HG03025 (cell line): ENCODE measurements around the gene OPN3.

Experiments
- ATAC-seq: cut with Tn5 transposase; IDR thresholded peaks from one replicate; pipeline ENCODE4 v1.9.1; 2021; ENCODE audit warnings: mild to moderate bottlenecking, moderate library complexity; ENCODE audit not compliant: unreplicated experiment, low FRiP score

The OPN3 gene

DNA sequence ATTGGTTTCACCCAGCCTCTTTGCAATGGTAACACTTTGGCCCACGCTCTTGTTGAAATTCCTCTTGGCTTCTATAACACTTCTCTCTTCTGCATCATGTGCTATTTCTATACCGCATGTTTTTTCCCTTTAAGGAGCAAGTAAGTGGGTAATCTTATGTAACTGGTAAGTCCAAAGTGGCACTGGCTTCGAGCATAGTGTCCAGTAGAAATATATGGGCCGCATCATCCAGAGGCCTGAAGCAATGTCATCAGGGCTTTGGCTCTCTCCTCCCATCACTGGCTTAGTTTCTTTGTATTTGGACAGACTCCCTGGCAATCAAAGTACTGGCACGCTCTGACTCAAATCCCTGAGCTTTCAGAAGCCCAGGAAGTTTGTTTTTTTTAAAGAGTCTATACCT, 17.5 kb downstream of the OPN3 start:
- ATAC-seq: no peak

DNA sequence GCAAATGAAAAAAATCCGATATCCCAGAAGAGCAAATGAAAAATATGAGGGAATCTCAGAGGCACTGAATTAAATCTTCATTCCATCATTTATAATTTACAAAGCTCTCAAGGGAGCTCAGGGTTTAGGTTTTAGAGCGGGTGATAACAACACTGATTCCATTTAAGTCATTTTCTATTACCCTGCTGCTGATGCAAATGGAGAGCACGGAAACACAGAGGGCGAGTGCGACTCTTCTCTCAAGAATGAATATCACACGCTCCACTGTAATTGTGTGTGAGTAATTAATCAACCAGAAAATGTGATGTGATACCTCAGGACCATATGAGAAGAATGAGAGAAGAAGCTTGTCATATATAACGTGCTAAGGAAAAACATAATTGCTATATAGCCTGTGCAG, 22.7 kb downstream of the OPN3 start:
- no peak for ATAC-seq

DNA sequence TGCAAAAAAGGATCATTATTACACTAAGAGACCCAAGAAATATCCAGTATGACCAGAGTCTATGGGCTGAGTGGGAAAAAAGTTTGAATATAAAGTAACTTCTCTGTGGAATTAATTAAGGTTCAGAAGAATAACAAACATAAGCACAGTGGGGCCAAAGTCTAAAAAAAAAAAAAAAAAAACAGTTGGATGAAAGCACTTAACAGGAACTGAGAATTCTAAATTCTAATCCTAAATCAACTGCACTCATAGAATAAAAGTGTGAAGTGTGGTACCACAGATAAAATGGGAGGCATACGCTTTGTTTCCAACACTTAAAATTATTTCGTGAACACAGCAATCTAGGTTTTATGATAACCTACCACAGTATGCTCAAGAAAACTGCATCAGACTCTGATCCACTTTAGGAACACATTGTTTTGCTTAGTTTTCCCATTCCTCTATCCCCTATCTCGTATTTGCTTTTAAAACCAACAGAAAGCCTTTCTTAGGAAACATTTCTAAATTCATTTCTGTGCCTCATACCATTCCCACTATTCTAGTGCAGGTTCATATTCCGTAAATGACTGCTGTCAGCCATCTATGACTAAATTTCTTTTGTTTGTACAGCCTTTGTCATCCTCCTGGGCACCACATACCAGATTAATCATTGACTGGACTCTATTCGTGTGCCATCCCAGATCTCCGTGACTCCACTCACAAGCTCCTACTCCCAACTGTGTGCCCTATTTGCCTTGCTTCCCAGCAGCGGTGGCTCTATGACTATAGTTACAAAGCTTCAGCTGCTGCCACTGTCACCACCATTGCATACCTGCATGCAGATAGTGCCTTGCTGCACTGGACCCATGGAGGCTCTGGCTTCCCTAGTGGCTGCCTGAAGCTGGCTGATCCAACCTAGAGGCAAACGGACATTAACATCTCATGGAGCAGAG, 24.9 kb downstream of the OPN3 start:
- ATAC-seq: no peak

DNA sequence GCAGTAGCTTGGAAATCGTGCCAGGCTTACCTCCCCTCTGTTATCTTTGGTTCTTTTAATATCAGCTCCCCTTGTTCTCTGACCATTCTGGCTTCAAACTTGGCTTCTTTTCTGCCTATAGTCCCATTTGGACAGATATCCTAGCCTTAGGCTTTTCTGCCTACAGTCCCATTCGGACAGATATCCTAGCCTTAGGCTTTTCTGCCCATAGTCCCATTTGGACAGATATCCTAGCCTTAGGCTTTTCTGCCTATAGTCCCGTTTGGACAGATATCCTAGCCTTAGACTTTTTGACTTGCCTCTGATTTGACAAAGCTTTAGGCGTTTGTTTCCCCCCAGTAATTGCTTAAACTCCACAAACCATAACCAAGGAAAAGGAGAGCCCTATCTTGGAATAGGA, 25.6 kb downstream of the OPN3 start:
- ATAC-seq: no peak

DNA sequence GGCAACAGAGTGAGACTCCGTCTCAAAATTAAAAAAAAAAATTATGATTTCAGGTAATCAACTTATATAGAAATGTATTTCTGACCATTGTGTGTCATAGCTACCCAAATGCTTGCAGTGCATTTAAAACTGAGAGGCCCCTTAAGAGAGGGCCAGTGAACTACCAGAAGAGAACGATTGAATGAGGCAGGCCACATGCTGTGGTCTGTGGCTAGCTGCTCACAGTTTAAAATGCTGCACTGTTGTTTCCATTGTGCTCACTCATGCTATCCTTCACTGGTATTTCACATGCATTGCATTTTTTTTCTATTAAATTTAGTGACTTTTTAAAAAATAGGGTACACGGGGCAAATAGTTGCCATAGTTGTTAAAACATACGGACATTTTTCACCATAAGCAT, 26.0 kb downstream of the OPN3 start:
- ATAC-seq: no peak

DNA sequence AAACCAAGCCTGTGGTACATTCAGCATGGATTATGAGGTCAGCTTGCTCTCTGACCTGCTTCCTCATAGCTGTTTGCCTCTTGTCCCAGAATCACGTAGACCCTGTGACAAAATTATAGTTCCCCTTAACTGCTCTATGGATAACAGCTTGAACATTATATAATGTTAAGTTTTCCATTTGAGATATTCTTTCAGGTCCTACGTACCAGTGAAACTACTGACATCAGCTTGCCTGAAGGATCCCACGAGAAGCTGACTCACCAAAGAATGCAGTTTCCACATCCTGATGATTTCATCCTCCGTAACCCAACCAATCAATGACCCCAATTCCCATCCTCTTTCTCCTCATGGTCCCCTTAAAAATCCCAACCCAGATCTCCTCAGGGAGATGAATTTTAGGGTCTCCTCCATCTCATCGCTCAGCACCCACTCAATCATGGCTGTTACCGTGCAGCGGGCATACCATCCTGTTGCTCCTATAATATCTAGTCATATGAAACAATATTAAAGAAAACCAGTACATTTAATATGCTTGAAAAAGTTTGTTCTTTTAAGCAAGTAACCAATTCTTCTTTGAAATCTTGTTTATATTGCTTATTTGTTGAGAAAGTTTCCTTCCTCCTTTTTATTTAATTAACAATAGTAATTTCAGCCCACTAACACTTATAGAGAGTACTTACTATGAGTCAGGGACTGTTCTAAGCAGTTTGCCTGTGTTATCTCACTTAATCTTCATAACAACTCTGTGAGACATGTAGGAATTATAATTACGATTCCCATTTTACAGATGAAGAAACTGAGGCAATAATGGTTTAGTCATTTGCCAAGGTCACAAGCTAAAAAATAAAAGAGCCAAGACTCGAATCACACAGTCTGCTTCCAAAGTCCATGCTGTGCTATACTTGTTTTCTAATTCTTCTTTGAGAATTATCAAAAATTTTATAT, 27.4 kb downstream of the OPN3 start:
- ATAC-seq: no peak

DNA sequence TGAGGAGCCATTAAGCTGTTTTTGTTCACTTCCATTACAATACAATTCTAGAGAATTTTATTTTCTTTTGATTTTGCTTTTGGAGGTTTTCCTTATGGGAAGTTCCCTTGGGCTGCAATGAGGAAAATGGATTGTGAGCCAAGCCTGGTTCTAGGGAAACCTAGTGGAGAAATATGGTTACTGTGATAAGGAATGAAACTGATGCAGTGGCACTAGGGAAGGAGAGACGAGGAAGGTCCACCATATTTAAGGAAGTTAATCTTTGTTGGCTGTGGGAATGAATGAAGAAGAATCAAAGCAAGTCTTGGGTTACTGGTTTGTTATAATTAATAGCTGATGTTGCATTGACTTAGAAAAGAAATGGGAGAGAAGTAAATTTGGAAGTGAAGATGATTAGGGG, 28.4 kb downstream of the OPN3 start:
- no peak for ATAC-seq

DNA sequence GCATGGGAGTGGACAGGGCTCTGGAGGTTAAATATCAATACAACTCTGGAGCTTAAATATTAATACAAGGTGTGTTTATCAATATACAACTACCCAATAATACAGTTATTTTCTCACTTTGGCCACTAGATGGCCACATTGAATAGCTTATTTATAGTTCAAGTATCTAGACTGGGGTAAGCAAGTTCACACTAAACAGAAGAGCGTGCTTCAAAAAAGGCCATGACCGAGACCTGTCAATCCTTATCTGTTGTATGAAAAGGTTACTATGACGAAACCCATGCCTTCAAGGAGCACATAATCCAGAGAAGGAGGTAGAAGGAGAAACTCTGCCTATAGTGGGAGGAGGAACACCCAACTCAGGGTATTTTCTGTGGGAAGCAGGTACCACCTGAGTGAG, 29.1 kb downstream of the OPN3 start:
- ATAC-seq: peak; percentile 90

DNA sequence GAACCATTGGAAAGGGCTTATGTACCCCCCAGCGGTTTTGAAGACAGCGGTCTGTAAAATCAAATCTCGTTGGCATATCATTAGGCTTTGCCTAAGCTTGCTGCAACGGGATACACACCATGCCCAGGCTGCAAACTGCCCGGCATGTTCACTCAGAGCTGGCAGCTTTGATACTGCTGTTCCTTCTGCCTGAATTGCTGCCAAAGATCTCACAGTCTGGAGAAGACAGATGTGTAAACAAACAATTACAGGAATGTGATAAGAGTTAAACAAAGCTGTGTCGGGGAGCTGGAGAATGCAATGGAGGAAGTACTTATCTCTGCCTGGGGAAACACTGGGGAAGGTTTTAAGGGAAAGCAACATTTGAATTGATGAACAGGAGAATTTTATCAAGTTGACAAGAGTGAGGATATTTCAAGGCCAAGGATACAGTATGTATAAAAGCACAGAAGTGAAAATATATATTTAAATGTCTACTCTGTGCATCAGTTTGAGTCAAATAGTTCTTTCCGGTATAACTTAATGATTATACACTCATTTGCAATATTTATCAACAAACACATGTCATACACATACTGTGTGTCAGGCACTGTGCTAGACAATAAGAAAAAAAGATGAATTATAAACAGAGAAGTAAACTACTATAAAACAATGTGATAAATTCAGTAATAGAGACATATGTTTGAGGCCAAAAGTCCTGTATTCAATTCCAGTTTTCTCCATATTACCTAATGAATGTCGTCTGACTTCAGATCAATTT, 29.9 kb downstream of the OPN3 start:
- no peak for ATAC-seq

DNA sequence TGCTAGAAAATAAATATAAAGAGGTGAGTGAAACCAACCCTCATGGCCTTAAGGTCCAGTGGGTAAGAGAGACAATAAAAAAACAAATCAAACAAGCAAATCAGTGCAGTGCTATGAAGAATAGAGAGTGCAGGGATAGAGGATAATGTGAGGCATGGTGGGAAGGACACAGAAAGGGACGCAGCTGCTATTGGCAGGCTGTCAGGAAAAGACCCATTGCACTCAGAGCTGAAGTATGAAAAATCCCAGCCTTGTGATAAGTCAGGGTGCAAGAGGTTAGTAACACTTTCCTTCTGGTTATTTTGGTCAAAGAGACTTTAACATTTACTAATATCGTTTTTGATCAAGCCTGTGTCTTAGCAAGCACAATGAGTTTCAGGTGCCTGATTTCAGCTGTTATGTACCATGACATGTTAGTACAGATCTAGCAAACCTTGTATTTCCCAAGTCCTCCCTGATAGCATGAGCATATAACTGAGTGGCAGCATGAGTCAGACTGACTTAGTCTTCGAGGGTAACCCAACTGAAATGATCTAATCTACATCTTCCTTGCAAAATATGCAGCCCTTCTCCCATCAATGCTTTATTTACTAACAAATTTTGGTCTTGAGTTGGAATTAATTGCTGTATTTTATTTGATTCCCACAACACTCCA, 31.7 kb downstream of the OPN3 start:
- ATAC-seq: no peak

DNA sequence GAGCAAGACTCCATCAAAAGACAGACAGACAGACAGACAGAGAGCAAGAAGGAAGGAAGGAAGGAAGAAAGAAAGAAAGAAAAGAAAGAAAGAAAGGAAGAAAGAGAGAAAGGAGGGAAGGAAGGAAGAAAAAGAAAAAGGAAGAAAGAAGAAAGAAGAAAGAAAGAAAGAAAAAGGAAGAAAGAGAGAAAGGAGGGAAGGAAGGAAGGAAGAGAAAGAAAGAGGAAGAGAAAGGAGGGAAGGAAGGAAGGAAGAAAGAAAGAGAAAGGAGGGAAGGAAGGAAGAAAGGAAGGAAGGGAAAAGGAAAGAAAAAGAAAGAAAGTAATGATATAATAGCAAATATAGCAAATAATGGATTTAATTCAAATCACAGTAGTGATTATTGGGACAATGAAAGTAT, 32.7 kb downstream of the OPN3 start:
- no peak for ATAC-seq

DNA sequence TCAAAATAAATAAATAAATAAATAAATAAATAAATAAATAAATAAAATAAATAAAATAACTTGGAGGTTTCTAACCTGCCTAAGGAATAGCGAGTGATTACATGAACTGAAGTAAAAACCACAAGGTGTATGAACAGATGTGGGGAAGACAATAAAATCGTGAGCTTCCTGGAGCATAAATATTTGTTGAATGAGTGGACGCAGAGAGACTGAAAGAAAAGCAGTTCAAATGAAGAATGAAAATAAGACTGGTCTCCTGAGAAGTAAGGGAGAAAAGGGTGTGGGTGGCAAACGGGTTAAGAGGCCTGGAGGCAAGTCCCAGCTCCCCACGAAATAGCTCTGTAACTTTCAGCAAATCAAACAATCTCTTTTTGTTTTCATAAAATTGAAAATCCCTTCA, 33.6 kb downstream of the OPN3 start:
- ATAC-seq: no peak

DNA sequence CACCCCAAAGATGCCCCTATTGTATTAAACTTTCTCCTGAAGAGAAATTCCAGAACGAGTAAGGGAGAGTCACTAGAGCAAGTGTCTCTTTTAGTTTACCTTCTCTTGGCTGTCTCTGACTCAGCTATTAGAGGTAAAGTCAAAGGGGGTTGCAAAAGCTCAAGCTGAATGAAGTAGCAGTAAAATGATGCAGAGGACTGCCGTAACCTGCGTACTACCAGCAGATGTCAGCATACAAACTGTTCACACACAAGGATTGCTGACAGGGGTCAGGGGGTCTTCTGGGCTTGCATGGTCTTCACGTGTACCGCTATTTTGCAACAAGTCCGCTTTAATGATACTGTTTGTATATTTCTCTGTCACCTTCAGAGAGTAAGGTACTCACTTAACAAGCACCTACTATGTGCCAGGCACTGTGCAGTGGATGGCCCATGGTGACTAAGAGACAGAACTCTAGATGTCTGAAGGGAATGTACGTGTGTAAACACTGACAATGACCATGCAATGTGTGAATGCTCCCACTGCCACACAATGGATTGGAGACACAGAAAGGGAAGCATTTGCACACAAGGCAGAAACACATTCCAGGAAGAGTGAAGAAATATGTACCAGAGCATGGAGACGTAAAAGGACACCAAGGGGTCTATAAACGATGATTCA, 34.9 kb downstream of the OPN3 start:
- ATAC-seq: no peak

DNA sequence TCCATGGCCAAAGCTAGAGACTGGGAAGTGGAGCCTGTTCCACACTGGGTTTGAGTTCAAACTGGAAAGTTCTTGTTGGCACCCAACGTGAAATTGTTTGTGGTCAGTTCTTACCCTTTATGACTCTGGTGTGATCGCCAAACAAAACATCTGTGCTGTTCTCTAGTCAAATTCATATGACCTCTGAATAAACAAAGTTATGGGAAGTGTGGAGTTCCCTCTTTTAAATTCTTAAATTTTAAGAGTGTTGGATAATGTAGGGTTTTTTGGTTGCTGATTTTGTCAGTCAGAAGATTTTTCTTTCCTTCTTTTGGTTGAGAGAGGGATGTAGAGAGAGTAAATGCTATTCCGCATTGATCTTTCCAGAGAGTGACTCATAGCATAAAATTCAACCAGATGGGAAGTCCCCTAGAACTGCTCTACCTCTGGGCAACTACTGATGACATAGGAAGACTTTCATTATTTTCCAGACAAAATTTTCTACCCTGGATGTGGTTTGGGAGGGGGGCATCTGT, 36.4 kb downstream of the OPN3 start:
- ATAC-seq: no peak

DNA sequence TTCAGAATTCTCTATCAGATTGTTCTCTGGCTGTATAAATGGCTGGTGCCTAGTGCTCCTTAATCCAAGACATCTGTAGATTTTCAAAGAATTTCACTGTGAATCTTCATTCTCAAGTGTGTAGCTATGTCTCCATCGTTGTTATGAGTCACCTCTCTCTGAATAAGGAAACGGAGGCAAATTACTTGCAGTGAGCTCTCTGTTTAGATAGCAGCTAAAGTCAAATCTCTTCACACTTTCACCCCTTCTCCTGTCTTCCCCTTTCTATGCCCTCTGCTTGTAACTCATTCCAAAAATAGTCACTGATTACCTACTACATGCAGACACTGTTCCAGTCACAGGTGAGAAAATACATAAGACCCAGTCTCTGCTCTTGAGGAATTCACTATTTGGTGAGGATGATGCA, 39.7 kb downstream of the OPN3 start:
- peak; percentile 94 for ATAC-seq

DNA sequence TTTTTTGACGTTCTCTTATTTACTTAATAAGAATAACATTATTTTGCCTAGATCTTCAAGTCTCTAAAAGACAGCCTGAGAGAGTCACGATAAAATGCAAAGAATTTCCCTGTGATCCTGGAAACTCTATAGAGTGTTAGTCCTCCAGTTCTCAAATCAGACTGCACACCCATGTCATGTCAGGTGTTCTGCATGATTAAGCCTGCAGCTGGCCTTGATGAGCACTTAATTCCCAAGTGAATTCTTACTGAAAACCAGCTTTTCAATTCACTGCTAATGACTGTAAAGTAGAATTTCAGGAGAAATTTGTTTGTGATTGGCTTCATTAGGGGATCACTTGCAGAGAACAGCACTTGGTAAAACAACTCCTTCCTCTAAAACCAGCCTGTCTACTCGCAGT, 41.9 kb downstream of the OPN3 start:
- no peak for ATAC-seq

DNA sequence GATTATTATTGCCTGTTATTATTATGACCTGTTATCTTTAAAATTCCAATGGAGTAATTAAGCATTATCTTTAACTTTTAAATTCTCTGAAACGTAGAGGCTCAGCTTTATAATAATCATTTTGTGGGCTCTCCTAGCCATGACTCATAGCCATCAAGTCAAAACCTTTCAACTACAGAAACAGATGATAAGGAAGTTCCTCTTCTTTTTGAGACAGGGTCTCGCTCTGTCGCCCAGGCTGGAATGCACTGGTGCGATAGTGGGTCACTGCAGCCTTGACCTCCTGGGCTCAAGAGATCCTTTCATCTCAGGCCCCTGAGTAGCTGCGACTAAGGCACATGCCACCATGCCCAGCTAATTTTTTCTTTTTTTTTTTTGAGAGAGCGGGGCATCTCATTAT, 43.5 kb downstream of the OPN3 start:
- ATAC-seq: no peak

DNA sequence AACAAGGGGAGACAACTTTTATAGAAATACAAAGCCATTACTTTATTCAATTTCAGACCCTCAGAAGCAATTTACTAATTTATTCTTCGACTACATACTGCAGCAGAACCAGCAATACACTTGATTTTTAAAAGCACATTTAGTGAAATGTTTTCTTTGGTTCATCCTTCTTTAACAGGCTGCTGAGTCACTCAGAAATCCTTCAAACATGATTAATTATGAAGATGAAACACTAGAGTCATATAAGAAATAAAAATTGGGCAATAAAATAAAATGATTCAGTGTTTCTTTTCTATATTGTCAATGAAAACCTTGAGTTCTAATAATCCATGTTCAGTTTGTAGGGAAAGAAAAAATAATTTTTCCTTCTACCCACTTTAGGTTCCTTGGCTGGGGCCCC, 47.0 kb downstream of the OPN3 start:
- no peak for ATAC-seq

DNA sequence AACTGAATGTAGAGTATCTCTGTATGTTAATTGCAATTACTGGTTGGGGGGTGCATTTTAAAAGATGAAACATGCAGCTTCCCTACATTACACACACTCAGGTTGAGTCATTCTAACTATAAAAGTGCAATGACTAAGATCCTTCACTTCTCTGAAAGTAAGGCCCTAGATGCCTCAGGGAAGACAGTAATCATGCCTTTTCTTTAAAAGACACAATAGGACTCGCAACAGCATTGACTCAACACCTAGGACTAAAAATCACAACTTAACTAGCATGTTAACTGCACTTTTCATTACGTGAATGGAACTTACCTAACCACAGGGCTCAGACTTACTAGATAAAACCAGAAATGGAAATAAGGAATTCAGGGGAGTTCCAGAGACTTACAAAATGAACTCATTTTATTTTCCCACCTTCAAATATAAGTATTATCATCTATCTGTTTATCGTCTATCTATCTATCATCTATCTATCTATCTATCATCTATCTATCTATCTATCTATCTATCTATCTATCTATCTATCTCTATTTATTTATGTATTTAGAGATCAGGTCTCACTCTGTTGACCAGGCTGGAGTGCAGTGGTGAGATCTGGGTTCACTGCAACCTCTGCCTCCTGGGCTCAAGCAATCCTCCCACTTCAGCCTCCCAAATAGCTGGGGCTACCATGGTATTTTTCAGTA, 47.8 kb downstream of the OPN3 start:
- peak; percentile 49 for ATAC-seq
